K562 (cell line): ENCODE measurements around the gene COL4A1. TPM values are rescaled to one million over a fixed set of nuclear protein-coding genes. Genes with fewer than 3 reads are reported as not detected.

Experiments
- ATAC-seq: fragments of 200-7000 bp; cut with Tn5 transposase; 3 replicates; pipeline ENCODE4 v1.9.1; 2020; ENCODE audit warnings: moderate library complexity
- BruUV-seq: library from RNA; stranded (reverse); fragments of 400-500 nt; replicated peaks from 2 replicates; lab custom pipeline; 2021; lab: Mats Ljungman, UMichigan
- CTCF ChIA-PET: fragments of 300-600 bp; formaldehyde crosslinking; extraction: SDS; loops from one replicate; lab custom pipeline; 2021; ENCODE audit warnings: low intra/inter-chr PET ratio; lab: Yijun Ruan, JAX
- POLR2A ChIA-PET: fragments of 300-600, 350-650 bp; sonication (Branson Sonifier 250); formaldehyde crosslinking; extraction: SDS; loops from one replicate; lab custom pipeline; 2021; ENCODE audit warnings: antibody characterized with exemption, inconsistent platforms; lab: Yijun Ruan, JAX
- DNase-seq, 4 experiments: peaks; one replicate each; pipeline versions ENCODE4 v3.0.0 to v3.0.0-alpha.2; 2011 to 2018; ENCODE audit warnings: low spot score in 3 of 4, mixed read lengths in 3 of 4; ENCODE audit errors: extremely low read depth in 1 of 4
- FAIRE-seq: peaks from 2 replicates; lab custom pipeline; 2011; peaks lifted over from hg19 to GRCh38; lab: Jason Lieb, UNC
- H2AFZ ChIP-seq: 2 replicates; pipeline ENCODE4 v1.6.0; 2011; ENCODE audit warnings: low read depth, low read length, control low read depth, inconsistent platforms
- H3K27ac ChIP-seq: fragments of 200-600 bp; 3 replicates; pipeline ENCODE4 v1.8.0; 2011; ENCODE audit warnings: low read depth, mild to moderate bottlenecking, control low read depth, inconsistent platforms, low read length, moderate library complexity, mixed read lengths; ENCODE audit errors: extremely low read depth
- H3K27me3 ChIP-seq, 2 experiments: fragments of 300-600 bp in 1 of 2; 2 replicates in 1 of 2; 3 replicates in 1 of 2; pipeline versions ENCODE4 v1.6.0 to v1.8.0; 2011; ENCODE audit warnings: inconsistent platforms in 2 of 2, low read length in 2 of 2, mild to moderate bottlenecking in 1 of 2, mixed read lengths in 1 of 2, moderate library complexity in 1 of 2; ENCODE audit not compliant: control insufficient read depth in 2 of 2, insufficient read depth in 2 of 2
- H3K36me3 ChIP-seq: fragments of 300-600 bp; 3 replicates; pipeline ENCODE4 v1.8.0; 2011; ENCODE audit warnings: mild to moderate bottlenecking, low read length, inconsistent platforms; ENCODE audit not compliant: control insufficient read depth, insufficient read depth
- H3K4me1 ChIP-seq, 2 experiments: fragments of 200-600 bp in 1 of 2; replicated peaks in 1 of 2; 2 replicates in 1 of 2; 3 replicates in 1 of 2; pipeline versions ENCODE4 v1.5.1 to v1.8.0; 2011; ENCODE audit warnings: inconsistent platforms in 2 of 2, low read length in 2 of 2, mild to moderate bottlenecking in 1 of 2, mixed read lengths in 1 of 2, moderate library complexity in 1 of 2; ENCODE audit not compliant: control insufficient read depth in 2 of 2, insufficient read depth in 2 of 2
- H3K4me2 ChIP-seq: 2 replicates; pipeline ENCODE4 v1.6.1; 2011; ENCODE audit warnings: low read length, control low read depth, inconsistent platforms, mixed read lengths; ENCODE audit not compliant: insufficient read depth
- H3K4me3 ChIP-seq: fragments of 200-600 bp; sonication (generic), shearing (Covaris generic); 2 replicates; pipeline ENCODE4 v1.5.1; 2016; ENCODE audit warnings: control low read depth, inconsistent platforms
- H3K79me2 ChIP-seq: fragments of 200-600 bp; 3 replicates; pipeline ENCODE4 v1.8.0; 2011; ENCODE audit warnings: low read length, inconsistent platforms; ENCODE audit not compliant: control insufficient read depth, insufficient read depth
- H3K9ac ChIP-seq, 2 experiments: 2 replicates each; pipeline versions ENCODE4 v1.6.0 to v1.6.1; 2011; ENCODE audit warnings: low read depth in 2 of 2, low read length in 2 of 2, control low read depth in 1 of 2, inconsistent platforms in 1 of 2, mild to moderate bottlenecking in 1 of 2, mixed read lengths in 1 of 2; ENCODE audit not compliant: insufficient read depth in 1 of 2
- H3K9me1 ChIP-seq: one replicate; pipeline ENCODE4 v1.6.0; 2011; ENCODE audit warnings: inconsistent platforms, mild to moderate bottlenecking, low read length, moderate library complexity; ENCODE audit not compliant: control insufficient read depth, insufficient read depth
- H3K9me3 ChIP-seq: replicated peaks from 2 replicates; pipeline ENCODE4 v1.5.1; 2011; ENCODE audit warnings: low read depth, low read length, inconsistent platforms; ENCODE audit not compliant: control insufficient read depth, insufficient read depth
- H4K20me1 ChIP-seq: replicated peaks from 2 replicates; pipeline ENCODE4 v1.6.1; 2011; ENCODE audit warnings: low read length, inconsistent platforms, mixed read lengths; ENCODE audit not compliant: control insufficient read depth, insufficient read depth
- ETV5 ChIP-seq: sonication (generic); formaldehyde crosslinking; IDR thresholded peaks from 2 replicates; pipeline ENCODE4 v1.4.0; 2020; ENCODE audit warnings: low read depth, mild to moderate bottlenecking, missing genetic modification reagents
- MAFK ChIP-seq: IDR thresholded peaks from 2 replicates; pipeline ENCODE4 v1.6.1; 2011; ENCODE audit warnings: low read length, improper control_type of control experiment
- NEUROD1 ChIP-seq: fragments of 150-350 bp; IDR thresholded peaks from 2 replicates; pipeline ENCODE4 v1.6.1; 2014; ENCODE audit warnings: borderline replicate concordance, low read length, low read depth; ENCODE audit not compliant: partially characterized antibody
- NFRKB ChIP-seq: fragments of 450-650 bp; IDR thresholded peaks from 2 replicates; pipeline ENCODE4 v1.6.1; 2016; ENCODE audit warnings: low read depth
- TRIM24 ChIP-seq, 2 experiments: fragments of 450-650 bp; IDR thresholded peaks; 2 replicates each; pipeline ENCODE4 v1.6.1; 2016
- TSHZ1 ChIP-seq: fragments of 250-450 bp; sonication (Bioruptor Pico); IDR thresholded peaks from 2 replicates; pipeline ENCODE4 v1.4.0; 2020; ENCODE audit warnings: mild to moderate bottlenecking, moderate library complexity
- U2AF1 ChIP-seq: fragments of 200-400 bp; formaldehyde crosslinking; optimal IDR thresholded peaks from 2 replicates; pipeline ENCODE3; 2017; ENCODE audit warnings: mild to moderate bottlenecking, low read depth, low read length, moderate library complexity
- ZNF780A ChIP-seq: fragments of 250-450 bp; sonication (Bioruptor Pico); IDR thresholded peaks from 2 replicates; pipeline ENCODE4 v1.5.0; 2021; ENCODE audit warnings: mild to moderate bottlenecking
- WGBS: fragments of 100-300 bp; shearing (Covaris generic); methylation state at CpG from one replicate; pipeline ENCODE4 v1.1.6; 2016; ENCODE audit warnings: low coverage, mixed read lengths; ENCODE audit not compliant: insufficient coverage; ENCODE audit errors: missing lambda C conversion rate; 5-methylcytosine and 5-hydroxymethylcytosine counted together
- in situ Hi-C: fragments of 300-500 bp; cut with MboI; formaldehyde crosslinking; loops from 4 replicates; pipeline ENCODE4 v1.15.0; 2018; ENCODE audit warnings: inconsistent platforms, mixed read lengths
- intact Hi-C: fragments of 100-400 bp; cut with micrococcal nuclease; formaldehyde crosslinking; loops from 2 replicates; pipeline ENCODE4 v1.14.2; 2022
- polyA plus RNA-seq, 8 experiments: library from polyadenylated mRNA; depleted of rRNA in 4 of 8; stranded (reverse) in 5 of 8; unstranded in 3 of 8; fragments of >200 nt; fragmentation: Nextera tagmentation in 2 of 8; fragmentation: Illumina TruSeq in 1 of 8; extraction: Ambion mirVana in 2 of 8; extraction: Trizol in 1 of 8; gene quantifications; 2 replicates each; pipeline versions ENCODE4 v1.2.1 to v1.2.3, GENCODE V29; 2011 to 2014; ENCODE audit warnings: inconsistent platforms in 1 of 8, missing spikeins in 1 of 8
- total RNA-seq, 7 experiments: library from RNA; depleted of rRNA in 6 of 7; stranded (reverse); fragments of >200 nt in 6 of 7; fragmentation: Illumina TruSeq in 2 of 7; extraction: Trizol in 2 of 7; gene quantifications; 2 replicates each; pipeline versions ENCODE4 v1.2.1 to v1.2.3, GENCODE V29; 2011 to 2021; ENCODE audit warnings: low replicate concordance in 1 of 7
- TF ChIP-seq, protein P1 (sequence below): fragments of 450-650 bp; IDR thresholded peaks from one replicate; pipeline ENCODE4 v1.6.1; 2018; ENCODE audit warnings: mild to moderate bottlenecking, moderate library complexity; ENCODE audit not compliant: partially characterized antibody
- TF ChIP-seq, protein P2 (sequence below): fragments of 250-450 bp; sonication (Bioruptor Pico); IDR thresholded peaks from 2 replicates; pipeline ENCODE4 v1.5.0; 2022; ENCODE audit warnings: mild to moderate bottlenecking

COL4A1 gene
- total and polyA plus RNA-seq, 9 of the 15 experiments (the other 6 are each of a cell fraction or from before 2014, with no cell fraction given), result 0.35 TPM; not detected in 8

DNA sequence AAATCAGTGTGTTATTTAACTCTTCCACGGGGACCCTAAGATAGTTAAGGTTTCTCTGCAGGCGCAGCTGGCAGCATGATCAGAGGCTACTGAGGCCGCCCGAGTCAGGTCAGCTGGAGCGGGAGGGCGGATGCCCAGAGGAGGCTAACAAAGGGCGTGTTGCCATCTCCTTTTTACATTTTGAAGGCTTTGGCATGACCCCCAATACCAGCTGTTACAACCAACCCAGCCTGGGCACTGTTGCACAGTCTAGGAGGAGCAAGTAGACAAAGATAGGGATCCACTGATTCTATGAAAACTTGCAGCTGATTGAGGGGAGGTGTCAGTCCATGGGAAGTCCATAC, 15.8 kb upstream of the COL4A1 start (continued):
- no peak for TF ChIP-seq TSHZ1 (CRISPR knock-in tag)
- TF ChIP-seq MAFK, result no peak

DNA sequence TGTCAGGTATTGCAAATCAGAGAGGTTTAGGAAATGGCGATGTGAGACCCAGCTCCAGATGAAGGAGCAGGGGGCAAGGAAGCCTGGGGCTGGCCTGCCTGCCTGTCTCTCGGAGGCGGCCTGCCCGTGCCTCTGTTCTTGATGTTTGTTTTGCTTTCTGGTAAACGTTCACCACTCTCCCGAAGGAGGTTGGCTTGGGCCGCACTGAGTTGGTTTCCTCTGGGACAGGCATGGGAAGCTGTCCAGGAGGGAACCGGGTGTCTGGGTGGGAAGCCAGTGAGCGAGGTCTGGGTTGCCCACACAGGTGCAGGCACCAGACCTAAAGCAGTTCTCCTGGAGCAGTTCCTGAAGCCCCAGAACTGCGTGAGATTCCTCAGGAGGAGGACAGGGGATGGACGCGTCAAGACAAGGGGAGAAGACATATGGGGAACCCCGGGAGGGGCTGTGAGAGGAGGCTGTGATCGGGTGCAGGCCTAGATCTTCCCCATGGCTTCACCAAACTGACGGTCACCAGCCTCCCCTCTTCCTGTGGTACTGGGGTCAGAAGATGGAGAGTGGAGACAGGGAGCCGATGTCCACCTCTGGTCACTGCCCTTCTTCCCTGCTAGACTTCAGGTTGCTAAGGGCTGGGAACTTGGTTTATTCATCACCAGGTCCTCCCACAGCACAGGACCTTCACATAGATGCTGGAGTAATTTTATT, 15.3 kb upstream of the COL4A1 start:
- Histone ChIP-seq H3K9ac (no peak overlapping the region), H3K27me3 (peaks cover 0 to 24% of the 10 kb centered on the region in 2 experiments; a peak in 3 of 5 replicates), H3K4me1 (no peaks in the 10 kb centered on the region), H3K36me3 (no peaks in the 10 kb centered on the region), H3K79me2 (no peaks in the 10 kb centered on the region), H3K4me3 (no peak overlapping the region), H3K4me2 (no peak overlapping the region), H3K27ac (no peak overlapping the region), H3K9me1 (no peaks in the 10 kb centered on the region), H3K9me3 (no peaks in the 10 kb centered on the region), H2AFZ (no peak overlapping the region), H4K20me1 (no peaks in the 10 kb centered on the region)
- in situ Hi-C loops, result no loop called here
- ATAC-seq, result no peak
- intact Hi-C loops, result no loop called here
- BruUV-seq, result no TSS peak
- TF ChIP-seq, protein P1, sequence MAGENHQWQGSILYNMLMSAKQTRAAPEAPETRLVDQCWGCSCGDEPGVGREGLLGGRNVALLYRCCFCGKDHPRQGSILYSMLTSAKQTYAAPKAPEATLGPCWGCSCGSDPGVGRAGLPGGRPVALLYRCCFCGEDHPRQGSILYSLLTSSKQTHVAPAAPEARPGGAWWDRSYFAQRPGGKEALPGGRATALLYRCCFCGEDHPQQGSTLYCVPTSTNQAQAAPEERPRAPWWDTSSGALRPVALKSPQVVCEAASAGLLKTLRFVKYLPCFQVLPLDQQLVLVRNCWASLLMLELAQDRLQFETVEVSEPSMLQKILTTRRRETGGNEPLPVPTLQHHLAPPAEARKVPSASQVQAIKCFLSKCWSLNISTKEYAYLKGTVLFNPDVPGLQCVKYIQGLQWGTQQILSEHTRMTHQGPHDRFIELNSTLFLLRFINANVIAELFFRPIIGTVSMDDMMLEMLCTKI, result no peak
- TF ChIP-seq, protein P2, sequence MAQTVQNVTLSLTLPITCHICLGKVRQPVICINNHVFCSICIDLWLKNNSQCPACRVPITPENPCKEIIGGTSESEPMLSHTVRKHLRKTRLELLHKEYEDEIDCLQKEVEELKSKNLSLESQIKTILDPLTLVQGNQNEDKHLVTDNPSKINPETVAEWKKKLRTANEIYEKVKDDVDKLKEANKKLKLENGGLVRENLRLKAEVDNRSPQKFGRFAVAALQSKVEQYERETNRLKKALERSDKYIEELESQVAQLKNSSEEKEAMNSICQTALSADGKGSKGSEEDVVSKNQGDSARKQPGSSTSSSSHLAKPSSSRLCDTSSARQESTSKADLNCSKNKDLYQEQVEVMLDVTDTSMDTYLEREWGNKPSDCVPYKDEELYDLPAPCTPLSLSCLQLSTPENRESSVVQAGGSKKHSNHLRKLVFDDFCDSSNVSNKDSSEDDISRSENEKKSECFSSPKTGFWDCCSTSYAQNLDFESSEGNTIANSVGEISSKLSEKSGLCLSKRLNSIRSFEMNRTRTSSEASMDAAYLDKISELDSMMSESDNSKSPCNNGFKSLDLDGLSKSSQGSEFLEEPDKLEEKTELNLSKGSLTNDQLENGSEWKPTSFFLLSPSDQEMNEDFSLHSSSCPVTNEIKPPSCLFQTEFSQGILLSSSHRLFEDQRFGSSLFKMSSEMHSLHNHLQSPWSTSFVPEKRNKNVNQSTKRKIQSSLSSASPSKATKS, result no peak
- TF ChIP-seq NFRKB, result no peak
- no peak for TF ChIP-seq TRIM24 (IDR thresholded peaks at IDR 0.05)
- no peak for TF ChIP-seq ETV5 (CRISPR knock-in tag)
- TF ChIP-seq U2AF1, result no peak
- TF ChIP-seq ZNF780A, result no peak
- no peak for TF ChIP-seq NEUROD1
- DNase-seq, result no peak
- ChIA-PET POLR2A (interaction anchor here (0.6 kb wide), 1 partner anchor 30 kb away, joined by 4 read pairs; no protein-coding TSS in a partner anchor), CTCF (no interaction called here)
- no peak for FAIRE-seq
- WGBS, result 1% methylated on average over 13 of the region's 16 CpGs
